Measurements from ENCODE around the gene TLE4. TPM values are rescaled to one million over a fixed set of nuclear protein-coding genes. Genes with fewer than 3 reads are reported as not detected.

The TLE4 gene
- total and polyA plus RNA-seq, 5 experiments from 2014 or later = 25.3 to 110 (median 37.8) TPM

DNA sequence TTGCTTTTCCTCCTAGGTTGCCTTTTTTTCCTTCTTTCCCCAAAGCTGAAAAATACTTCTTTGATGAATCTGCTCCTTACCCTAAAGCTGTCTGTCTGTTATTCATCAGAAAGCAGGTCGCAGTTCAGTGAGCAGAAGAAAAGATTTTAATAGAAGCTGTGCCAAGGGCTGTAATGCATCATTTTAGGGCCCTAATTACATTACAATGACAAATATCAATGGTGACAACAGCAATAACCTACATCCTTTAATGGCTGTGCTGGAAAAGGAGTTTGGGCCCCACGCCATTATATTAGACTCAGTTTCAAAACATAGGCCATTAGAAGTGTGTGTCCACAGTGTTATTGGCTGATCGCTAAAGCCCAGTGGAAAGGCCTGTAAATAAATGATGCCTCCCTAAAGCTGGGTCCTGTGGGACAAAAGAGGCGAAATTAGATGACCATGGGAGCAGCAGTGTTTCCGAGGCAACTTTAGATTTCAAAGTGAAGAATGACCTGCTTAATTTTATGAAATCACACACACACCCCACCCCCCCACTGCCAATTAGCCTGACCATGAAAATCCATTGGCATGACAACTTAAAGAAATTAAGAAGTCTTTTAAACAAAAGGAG lies 38.4 kb downstream of the TLE4 start:
- no peak for ATAC-seq
- peaks cover 0 to 6% (median 0%) of the 10 kb centered on the region in 9 donors for H3K9me3 Mint-ChIP-seq
- DNase-seq = no peak
- POLR2A ChIA-PET = no interaction called here
- H3K4me3 Mint-ChIP-seq = no peak overlapping the region
- H3K4me1 Mint-ChIP-seq = peaks cover 26 to 77% (median 62%) of the 10 kb centered on the region in 4 donors
- H3K27ac Mint-ChIP-seq = peak overlapping the region in 1 of 10 donors; percentile 31
- H3K27me3 Mint-ChIP-seq = no peaks in the 10 kb centered on the region
- peaks cover 0 to 28% (median 14%) of the 10 kb centered on the region in 3 donors for H3K36me3 Mint-ChIP-seq

DNA sequence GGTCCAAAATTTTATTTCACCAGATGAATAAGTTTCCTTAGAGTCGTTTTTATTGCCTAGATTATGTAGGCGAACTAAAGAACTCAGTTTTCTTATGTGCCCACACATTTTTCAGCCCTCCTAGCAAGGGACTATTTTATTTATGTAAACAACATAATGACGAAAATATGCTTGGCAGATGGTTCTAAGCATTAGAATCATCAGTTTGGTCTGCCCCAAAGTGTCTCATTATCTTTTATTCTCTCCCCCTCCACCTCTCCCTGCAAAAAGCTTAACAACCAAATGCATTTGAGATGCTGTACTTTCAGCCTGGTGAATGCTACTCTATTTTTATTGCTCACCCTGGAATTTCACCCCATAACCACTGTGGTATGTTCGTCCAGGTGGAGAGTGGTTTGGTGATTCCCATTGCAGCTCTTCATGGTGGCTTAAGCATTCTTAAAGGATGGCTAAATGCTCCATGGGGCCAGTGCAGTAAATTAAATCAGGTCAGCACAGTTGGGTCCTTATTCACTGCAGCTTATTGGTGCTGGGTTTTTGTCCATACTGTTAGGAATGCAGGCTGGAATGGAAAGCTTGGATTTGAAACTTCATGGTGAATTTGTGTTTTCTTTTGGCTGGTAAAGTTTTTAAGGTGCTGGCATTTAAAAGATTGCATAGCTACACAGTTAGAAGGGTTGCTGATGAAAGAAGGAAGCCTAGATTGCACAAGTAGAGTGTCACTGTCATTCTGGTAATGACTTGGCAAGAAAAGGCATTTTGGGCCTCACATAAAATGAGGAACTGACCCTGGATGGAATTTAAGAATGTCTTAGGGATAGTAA lies 39.2 kb downstream of the TLE4 start:
- Mint-ChIP-seq H3K27me3 (no peaks in the 10 kb centered on the region), H3K9me3 (peaks cover 0 to 6% (median 0%) of the 10 kb centered on the region in 9 donors), H3K27ac (peak overlapping the region in 2 of 10 donors; percentile 43 to 63), H3K4me3 (peak overlapping the region in 1 of 10 donors; percentile 2), H3K4me1 (peaks cover 27 to 77% (median 64%) of the 10 kb centered on the region in 4 donors), H3K36me3 (peaks cover 0 to 31% (median 14%) of the 10 kb centered on the region in 3 donors)
- DNase-seq (no peak), ATAC-seq (no peak)
- POLR2A ChIA-PET = no interaction called here

DNA sequence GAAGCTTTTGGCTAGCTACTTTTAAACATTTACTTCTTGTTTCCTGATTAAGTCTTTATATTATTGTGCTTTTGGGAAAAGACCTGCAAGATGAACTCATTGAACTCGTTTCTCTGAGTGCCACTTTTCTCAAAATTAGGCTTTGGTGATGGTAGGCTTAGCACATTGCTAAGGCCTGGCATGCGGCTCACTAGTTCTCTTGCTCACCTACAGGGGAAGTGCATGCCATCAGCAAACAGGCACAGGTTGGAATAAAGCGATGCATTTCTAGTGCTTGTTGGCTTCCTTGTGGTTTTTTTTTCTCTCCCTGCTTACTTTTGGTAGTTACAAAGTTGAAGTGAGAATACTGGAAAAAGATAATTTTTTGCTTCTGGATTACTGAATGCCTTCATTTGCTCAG lies 41.4 kb downstream of the TLE4 start:
- H3K4me3 Mint-ChIP-seq = no peak overlapping the region
- H3K9me3 Mint-ChIP-seq = no peaks in the 10 kb centered on the region
- DNase-seq (no peak), ATAC-seq (peak; percentile 50 to 67)
- H3K27ac Mint-ChIP-seq = peak overlapping the region in 4 of 10 donors; percentile 2 to 72 (median 32)
- H3K27me3 Mint-ChIP-seq = no peaks in the 10 kb centered on the region
- peaks cover 0 to 26% (median 0%) of the 10 kb centered on the region in 3 donors for H3K36me3 Mint-ChIP-seq
- peaks cover 34 to 77% (median 70%) of the 10 kb centered on the region in 4 donors for H3K4me1 Mint-ChIP-seq
- POLR2A ChIA-PET = interaction anchor here (1.1 kb wide), 1 partner anchor 41 kb away, joined by 3 read pairs; the partner anchor contains the start of gene TLE4

DNA sequence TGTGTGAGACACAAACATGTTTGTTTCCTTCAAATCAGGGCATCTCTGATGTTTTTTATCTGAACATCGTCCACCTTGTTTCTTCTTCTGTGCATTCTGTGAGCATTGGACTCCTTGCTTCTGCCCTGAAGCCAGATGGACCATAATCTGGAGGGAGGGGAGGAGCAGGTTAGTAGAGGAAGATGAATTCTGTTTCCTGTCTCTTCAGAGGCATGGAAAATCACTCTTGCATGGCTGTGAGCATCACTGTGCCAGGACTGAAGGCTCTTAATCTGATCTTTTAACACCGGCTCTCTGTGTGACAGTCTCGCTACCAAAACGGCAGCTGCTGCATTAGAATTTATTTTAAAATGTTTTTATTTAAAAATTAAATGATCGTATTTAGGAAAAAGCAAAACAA lies 43.3 kb downstream of the TLE4 start:
- POLR2A ChIA-PET = interaction anchor here (0.6 kb wide), 1 partner anchor 156 kb away, joined by 5 read pairs; no protein-coding TSS in a partner anchor
- Mint-ChIP-seq H3K27me3 (no peaks in the 10 kb centered on the region), H3K27ac (peak overlapping the region in 1 of 10 donors; percentile 5), H3K4me3 (no peak overlapping the region), H3K9me3 (no peaks in the 10 kb centered on the region), H3K4me1 (peaks cover 32 to 80% (median 72%) of the 10 kb centered on the region in 4 donors), H3K36me3 (peaks cover 0 to 28% (median 0%) of the 10 kb centered on the region in 3 donors)
- no peak for ATAC-seq
- no peak for DNase-seq

DNA sequence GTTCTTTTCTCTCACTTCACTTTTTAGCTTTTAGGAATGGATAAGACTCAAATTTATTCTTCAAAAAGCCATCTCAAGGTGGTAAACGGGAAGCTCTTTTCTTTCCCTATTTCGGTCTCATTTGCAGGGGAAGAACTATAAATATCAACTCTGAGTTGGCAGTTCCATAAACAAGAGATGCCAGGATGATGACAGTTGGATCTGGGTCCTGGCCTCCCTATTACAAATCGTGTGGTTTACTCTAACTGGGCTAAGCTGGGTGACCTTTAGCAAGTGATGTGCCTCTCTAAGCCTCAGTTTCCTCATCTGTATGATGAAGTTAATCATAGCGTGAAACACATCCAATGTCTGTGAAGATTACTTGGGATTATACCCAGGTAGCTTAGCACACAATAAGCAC lies 44.2 kb downstream of the TLE4 start:
- DNase-seq (no peak), ATAC-seq (no peak)
- POLR2A ChIA-PET = interaction anchor here (0.6 kb wide), 1 partner anchor 10 kb away, joined by 3 read pairs; no protein-coding TSS in a partner anchor
- Mint-ChIP-seq H3K36me3 (peaks cover 0 to 28% (median 0%) of the 10 kb centered on the region in 3 donors), H3K9me3 (peaks cover 0 to 2% (median 0%) of the 10 kb centered on the region in 9 donors), H3K27me3 (no peaks in the 10 kb centered on the region), H3K4me3 (no peak overlapping the region), H3K27ac (no peak overlapping the region), H3K4me1 (peaks cover 37 to 80% (median 75%) of the 10 kb centered on the region in 4 donors)

DNA sequence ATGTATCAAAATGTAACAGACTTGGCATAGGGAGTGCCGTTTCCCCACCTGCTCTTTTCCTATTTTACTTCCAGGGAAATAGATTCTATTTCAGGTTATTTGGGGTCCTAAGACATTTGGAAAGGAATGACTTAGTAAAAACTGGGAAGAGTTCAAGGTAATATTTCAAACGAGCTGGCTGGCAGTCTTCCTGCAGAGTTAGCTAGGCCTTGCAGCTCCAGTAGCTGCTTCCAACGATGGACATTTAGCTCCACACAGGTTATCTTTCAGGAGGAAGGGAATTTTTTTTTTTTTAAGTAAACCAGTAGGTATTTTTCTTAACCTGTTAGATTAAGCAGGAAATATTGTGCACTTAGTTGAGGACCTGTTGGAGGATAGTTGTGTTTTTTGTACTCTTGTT lies 45.2 kb downstream of the TLE4 start:
- POLR2A ChIA-PET = no interaction called here
- Mint-ChIP-seq H3K36me3 (peaks cover 0 to 28% (median 0%) of the 10 kb centered on the region in 3 donors), H3K4me3 (no peak overlapping the region), H3K9me3 (peaks cover 0 to 2% (median 0%) of the 10 kb centered on the region in 9 donors), H3K27ac (peak overlapping the region in 5 of 10 donors; percentile 3 to 40 (median 17)), H3K27me3 (no peaks in the 10 kb centered on the region), H3K4me1 (peaks cover 43 to 84% (median 77%) of the 10 kb centered on the region in 4 donors)
- ATAC-seq (no peak), DNase-seq (no peak)

DNA sequence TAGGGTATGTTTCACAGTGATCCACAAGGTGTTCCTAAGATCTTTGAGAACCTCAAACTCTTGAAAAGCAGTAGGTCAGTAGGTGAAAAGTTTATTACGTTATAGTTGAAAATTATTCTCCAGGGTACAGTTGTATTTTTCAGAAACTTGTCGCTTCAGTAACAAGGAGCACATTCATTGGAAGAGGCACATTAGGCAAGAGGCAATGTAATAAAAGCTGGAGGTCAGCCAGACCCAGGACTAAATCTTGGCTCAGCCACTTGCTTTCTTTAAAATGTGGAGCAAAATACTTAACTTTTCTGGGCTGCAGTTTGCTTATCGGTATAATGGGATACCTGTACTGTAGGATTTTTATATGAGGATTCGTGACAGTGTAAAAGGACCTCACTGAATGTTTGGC lies 45.6 kb downstream of the TLE4 start:
- ATAC-seq (no peak), DNase-seq (no peak)
- POLR2A ChIA-PET = interaction anchor here (0.6 kb wide), 1 partner anchor 141 kb away, joined by 3 read pairs; no protein-coding TSS in a partner anchor
- no peak overlapping the region for H3K4me3 Mint-ChIP-seq
- H3K27ac Mint-ChIP-seq = peak overlapping the region in 2 of 10 donors; percentile 16 to 51
- H3K4me1 Mint-ChIP-seq = peaks cover 46 to 84% (median 78%) of the 10 kb centered on the region in 4 donors
- H3K36me3 Mint-ChIP-seq = peaks cover 0 to 28% (median 0%) of the 10 kb centered on the region in 3 donors
- H3K9me3 Mint-ChIP-seq = peaks cover 0 to 2% (median 0%) of the 10 kb centered on the region in 9 donors
- H3K27me3 Mint-ChIP-seq = no peaks in the 10 kb centered on the region

DNA sequence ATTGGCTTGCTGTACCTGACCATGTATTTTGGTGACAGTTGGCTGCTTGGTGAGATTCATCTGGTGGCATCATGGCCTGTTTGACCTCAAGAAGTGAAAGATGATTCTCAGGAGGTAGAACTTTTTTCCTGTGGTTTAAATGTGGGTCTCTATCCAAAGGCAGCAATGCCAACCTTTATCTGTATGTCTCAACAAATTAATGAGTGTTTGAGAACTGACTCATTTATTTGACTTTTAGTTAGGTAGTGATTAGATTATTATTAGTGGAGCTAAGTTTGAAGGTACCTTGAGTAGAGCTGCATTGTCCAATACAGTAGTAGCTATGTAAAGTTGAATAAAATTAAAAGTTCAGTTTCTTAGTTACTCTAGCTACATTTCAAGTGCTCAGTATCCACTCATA lies 48.2 kb downstream of the TLE4 start:
- ATAC-seq (no peak), DNase-seq (no peak)
- Mint-ChIP-seq H3K4me1 (peaks cover 44 to 76% (median 73%) of the 10 kb centered on the region in 4 donors), H3K4me3 (no peak overlapping the region), H3K9me3 (peaks cover 0 to 3% (median 0%) of the 10 kb centered on the region in 9 donors), H3K27ac (peak overlapping the region in 1 of 10 donors; percentile 47), H3K36me3 (peaks cover 0 to 10% (median 0%) of the 10 kb centered on the region in 3 donors), H3K27me3 (no peaks in the 10 kb centered on the region)
- POLR2A ChIA-PET = no interaction called here

DNA sequence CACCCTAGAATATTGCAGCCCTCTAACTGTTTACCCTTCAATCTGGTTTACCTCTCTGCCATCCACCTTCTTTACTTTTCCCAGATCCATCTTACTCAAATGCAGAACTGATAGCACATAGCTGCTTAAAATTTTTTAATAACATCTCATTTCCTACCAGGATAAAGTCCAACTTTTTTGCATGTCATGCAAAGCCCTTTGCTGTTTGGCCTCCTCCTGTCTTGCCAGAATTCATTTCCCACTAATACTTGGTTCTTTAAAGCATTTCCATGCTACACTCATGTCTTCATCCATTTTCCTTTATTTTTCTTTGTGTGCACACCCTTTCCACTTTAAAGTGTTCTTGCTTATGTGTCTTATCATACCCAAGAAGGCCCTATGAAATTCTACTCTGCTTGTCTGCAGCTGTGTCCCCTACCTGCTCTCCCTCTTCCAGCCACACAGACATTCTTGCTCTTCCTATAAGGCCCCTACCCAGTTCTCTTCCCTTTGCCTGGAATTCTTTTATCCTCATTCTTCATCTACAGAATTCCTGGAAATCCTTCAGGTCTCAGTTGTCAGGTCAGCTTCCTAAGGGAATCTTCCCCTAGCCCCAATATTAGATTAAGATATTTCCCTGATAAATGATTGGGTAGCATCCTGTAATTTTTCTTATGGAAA lies 50.3 kb downstream of the TLE4 start:
- H3K27me3 Mint-ChIP-seq = no peaks in the 10 kb centered on the region
- H3K9me3 Mint-ChIP-seq = peaks cover 0 to 3% (median 0%) of the 10 kb centered on the region in 9 donors
- peak overlapping the region in 5 of 10 donors; percentile 0 to 63 (median 15) for H3K27ac Mint-ChIP-seq
- no peak for DNase-seq
- H3K36me3 Mint-ChIP-seq = peaks cover 0 to 3% (median 3%) of the 10 kb centered on the region in 3 donors
- ATAC-seq = no peak
- no peak overlapping the region for H3K4me3 Mint-ChIP-seq
- peaks cover 38 to 74% (median 64%) of the 10 kb centered on the region in 4 donors for H3K4me1 Mint-ChIP-seq
- POLR2A ChIA-PET = no interaction called here

DNA sequence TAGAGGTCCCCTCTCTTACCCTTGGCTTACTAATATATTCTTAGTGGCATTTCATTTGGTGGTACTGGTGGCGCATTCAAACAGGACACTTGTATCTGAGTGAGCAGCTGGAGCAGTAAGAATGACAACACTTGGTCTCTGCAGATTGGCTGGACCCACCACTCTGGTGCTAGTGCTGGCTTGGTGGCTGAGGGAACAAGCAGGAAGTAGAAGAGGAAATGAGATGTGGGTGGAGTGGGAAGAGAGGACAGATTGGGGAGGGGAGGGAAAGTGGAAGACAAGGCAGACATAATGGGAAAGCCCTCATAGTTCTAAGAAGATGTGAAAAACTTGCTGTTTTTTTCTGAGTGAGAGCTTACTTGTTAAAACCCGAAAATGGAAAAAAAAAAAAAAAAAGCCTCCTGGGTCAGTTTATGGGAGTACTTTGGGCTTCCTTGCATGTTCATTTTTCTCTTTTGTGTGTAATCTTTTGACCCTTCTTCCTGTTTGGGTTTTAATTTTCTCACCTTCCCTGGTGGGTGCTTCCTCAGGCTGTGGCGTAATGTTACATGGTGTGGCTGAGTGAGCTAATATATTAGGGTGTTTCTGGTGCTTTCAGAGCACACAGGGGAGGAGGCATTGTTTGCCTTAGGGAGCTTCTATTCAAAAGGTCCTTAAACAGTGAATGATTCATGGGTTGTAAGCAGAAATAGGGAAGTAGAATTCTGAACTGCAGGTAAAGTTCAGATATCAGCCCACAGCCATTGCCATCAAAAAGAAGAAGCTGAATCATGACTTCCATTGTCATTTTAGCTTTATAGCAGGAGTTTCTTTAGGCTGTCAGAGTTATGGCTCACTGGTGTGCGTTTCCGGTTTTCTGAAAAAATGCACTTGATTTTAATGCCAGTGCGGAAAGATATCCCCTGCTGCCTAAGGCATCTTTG lies 52.3 kb downstream of the TLE4 start:
- ATAC-seq (peak; percentile 71 to 81), DNase-seq (peak in 4 of 10 donors; percentile 2 to 51 (median 30))
- H3K27me3 Mint-ChIP-seq = no peaks in the 10 kb centered on the region
- POLR2A ChIA-PET = interaction anchor here (1.0 to 2.2 kb wide), 2 partner anchors 41 to 52 kb away, joined by 3 to 12 read pairs; partner anchors contain the start of gene TLE4
- peaks cover 0 to 3% (median 0%) of the 10 kb centered on the region in 9 donors for H3K9me3 Mint-ChIP-seq
- peak overlapping the region; percentile 61 to 88 (median 74) for H3K4me3 Mint-ChIP-seq
- peaks cover 0 to 15% (median 15%) of the 10 kb centered on the region in 3 donors for H3K36me3 Mint-ChIP-seq
- H3K27ac Mint-ChIP-seq = peak overlapping the region; percentile 4 to 90 (median 84)
- peaks cover 37 to 76% (median 60%) of the 10 kb centered on the region in 4 donors for H3K4me1 Mint-ChIP-seq

DNA sequence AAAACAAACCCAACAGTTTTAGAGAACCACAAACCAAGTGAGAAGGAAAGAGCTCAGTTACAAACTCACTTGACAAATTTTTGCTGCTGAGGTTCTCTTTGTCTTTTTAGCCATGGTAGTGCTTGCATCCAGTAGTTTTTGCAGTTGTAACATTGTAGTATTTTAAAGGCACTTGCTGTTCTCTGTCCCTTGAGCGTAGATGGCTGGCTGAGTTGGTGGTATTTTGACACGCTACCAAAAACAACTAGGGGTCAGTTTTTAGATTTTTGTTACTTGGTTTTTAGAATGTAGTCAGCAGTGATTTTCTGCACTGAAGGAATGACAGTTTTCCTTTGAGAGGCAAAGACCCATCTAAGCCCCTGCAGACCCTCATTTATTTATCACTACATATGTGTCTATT lies 58.0 kb downstream of the TLE4 start:
- Mint-ChIP-seq H3K27me3 (no peaks in the 10 kb centered on the region), H3K4me1 (peaks cover 28 to 79% (median 57%) of the 10 kb centered on the region in 4 donors), H3K36me3 (peaks cover 0 to 22% (median 19%) of the 10 kb centered on the region in 3 donors), H3K27ac (no peak overlapping the region), H3K9me3 (peaks cover 0 to under 1% (median 0%) of the 10 kb centered on the region in 9 donors), H3K4me3 (no peak overlapping the region)
- ATAC-seq (no peak), DNase-seq (no peak)
- POLR2A ChIA-PET = no interaction called here

All from naive thymus-derived CD8-positive, alpha-beta T cell (primary cell).